GM18498 (cell line): ENCODE measurements around the gene HELZ2.

Experiments used
- ATAC-seq: cut with Tn5 transposase; IDR thresholded peaks from one replicate; pipeline ENCODE4 v1.9.1; 2021; ENCODE audit warnings: mild to moderate bottlenecking, moderate library complexity; ENCODE audit not compliant: unreplicated experiment

HELZ2 gene

GRCh38 chr20:63553251-63553932 is 20.6 kb downstream of the HELZ2 start:
- ATAC-seq, result peak; percentile 49

- ATAC-seq, result peak; percentile 38
Observed at GRCh38 chr20:63552481-63553249, 21.4 kb downstream of the HELZ2 start.

- ATAC-seq, result no peak
Observed at GRCh38 chr20:63551068-63551467, 23.0 kb downstream of the HELZ2 start.

- ATAC-seq, result no peak
Observed at GRCh38 chr20:63549679-63550282, 24.3 kb downstream of the HELZ2 start.

GRCh38 chr20:63549019-63549418 is 25.0 kb downstream of the HELZ2 start:
- ATAC-seq, result no peak

- ATAC-seq, result no peak
Observed at GRCh38 chr20:63548542-63548941, 25.5 kb downstream of the HELZ2 start.

GRCh38 chr20:63547725-63548480 is 26.1 kb downstream of the HELZ2 start, which contains the start of gene SRMS:
SRMS (minus strand) TSS chr20:63547749; CDS start chr20:63547463, 286 bp downstream.
- no peak for ATAC-seq

GRCh38 chr20:63546956-63547724 is 26.9 kb downstream of the HELZ2 start:
- no peak for ATAC-seq

- no peak for ATAC-seq
Observed at GRCh38 chr20:63546256-63546955, 27.6 kb downstream of the HELZ2 start.

GRCh38 chr20:63545814-63546213 is 28.2 kb downstream of the HELZ2 start:
- ATAC-seq, result no peak

GRCh38 chr20:63544958-63545516 is 29.0 kb downstream of the HELZ2 start:
- no peak for ATAC-seq

- no peak for ATAC-seq
Observed at GRCh38 chr20:63544241-63544957, 29.6 kb downstream of the HELZ2 start.

GRCh38 chr20:63543733-63544132 is 30.3 kb downstream of the HELZ2 start:
- no peak for ATAC-seq

- ATAC-seq, result no peak
Observed at GRCh38 chr20:63543131-63543530, 30.9 kb downstream of the HELZ2 start.

- no peak for ATAC-seq
Observed at GRCh38 chr20:63542696-63543095, 31.3 kb downstream of the HELZ2 start.

- no peak for ATAC-seq
Observed at GRCh38 chr20:63542031-63542559, 31.9 kb downstream of the HELZ2 start.

GRCh38 chr20:63541371-63541770 is 32.7 kb downstream of the HELZ2 start:
- ATAC-seq, result no peak

- ATAC-seq, result no peak
Observed at GRCh38 chr20:63540417-63541186, 33.4 kb downstream of the HELZ2 start.
